Uterus (tissue), 4 donors: ENCODE measurements around the gene ALKBH8. TPM values are rescaled to one million over a fixed set of nuclear protein-coding genes. Genes with fewer than 3 reads are reported as not detected.
"Not testable (repeated sequence)": the region's sequence is repeated elsewhere in the genome, so short reads cannot be mapped to it uniquely, and the experiment has no call there.

Experiments used
- DNase-seq, 2 donors: peaks; one replicate each; pipeline ENCODE4 v3.0.0-alpha.2; 2019 to 2020
- H3K27ac ChIP-seq, 2 donors: fragments of 200-600 bp; sonication (generic); 1 replicate in 1 of 2; 2 replicates in 1 of 2; pipeline ENCODE4 v1.5.1; 2016 to 2018
- H3K27me3 ChIP-seq, 2 donors: fragments of 200-600 bp; sonication (generic); one replicate each; pipeline ENCODE4 v1.5.1; 2018 to 2019; ENCODE audit warnings: control low read depth in 1 of 2
- H3K36me3 ChIP-seq, 2 donors: fragments of 200-600 bp; sonication (generic); one replicate each; pipeline ENCODE4 v1.5.1; 2019; ENCODE audit warnings: control low read depth in 1 of 2
- H3K4me1 ChIP-seq, 2 donors: fragments of 200-600 bp; sonication (generic); one replicate each; pipeline ENCODE4 v1.5.1; 2018 to 2019; ENCODE audit warnings: control low read depth in 1 of 2
- H3K4me3 ChIP-seq, 2 donors: fragments of 200-600 bp; sonication (generic); 1 replicate in 1 of 2; 2 replicates in 1 of 2; pipeline ENCODE4 v1.5.1; 2018 to 2019; ENCODE audit warnings: mild to moderate bottlenecking in 1 of 2
- H3K9me3 ChIP-seq, 2 donors: fragments of 200-600 bp; sonication (generic); one replicate each; pipeline ENCODE4 v1.5.1; 2019; ENCODE audit warnings: control low read depth in 1 of 2
- POLR2A ChIP-seq, 2 donors: fragments of 450-650 bp; IDR thresholded peaks; one replicate each; pipeline ENCODE4 v1.6.1; 2016; ENCODE audit warnings: antibody characterized with exemption in 2 of 2, mild to moderate bottlenecking in 1 of 2, moderate library complexity in 1 of 2
- intact Hi-C: fragments of 100-400 bp; cut with DNase I; formaldehyde crosslinking; loops from one replicate; pipeline ENCODE4 v1.15.1; 2023; ENCODE audit warnings: low total_unique reads
- total RNA-seq, 4 donors: library from RNA; depleted of rRNA in 3 of 4; stranded (reverse); fragments of >200 nt in 3 of 4; gene quantifications; one replicate each; pipeline versions ENCODE4 v1.1.0 to v1.2.4, GENCODE V29; 2014 to 2023
- TF ChIP-seq, protein P1 (sequence below), 4 experiments: fragments of 200-600 bp in 2 of 4; fragments of 450-650 bp in 2 of 4; sonication (generic) in 2 of 4; IDR thresholded peaks; one replicate each; pipeline ENCODE4 v1.5.1; 2016 to 2019; ENCODE audit warnings: antibody characterized with exemption in 4 of 4, mild to moderate bottlenecking in 2 of 4, moderate library complexity in 1 of 4
- donor health status: DM: yes; HTN: yes; CAD: no.

ALKBH8 gene
- total RNA-seq, 4 donors from 2014 or later = 5.1 to 26.1 (median 7.4) TPM

DNA sequence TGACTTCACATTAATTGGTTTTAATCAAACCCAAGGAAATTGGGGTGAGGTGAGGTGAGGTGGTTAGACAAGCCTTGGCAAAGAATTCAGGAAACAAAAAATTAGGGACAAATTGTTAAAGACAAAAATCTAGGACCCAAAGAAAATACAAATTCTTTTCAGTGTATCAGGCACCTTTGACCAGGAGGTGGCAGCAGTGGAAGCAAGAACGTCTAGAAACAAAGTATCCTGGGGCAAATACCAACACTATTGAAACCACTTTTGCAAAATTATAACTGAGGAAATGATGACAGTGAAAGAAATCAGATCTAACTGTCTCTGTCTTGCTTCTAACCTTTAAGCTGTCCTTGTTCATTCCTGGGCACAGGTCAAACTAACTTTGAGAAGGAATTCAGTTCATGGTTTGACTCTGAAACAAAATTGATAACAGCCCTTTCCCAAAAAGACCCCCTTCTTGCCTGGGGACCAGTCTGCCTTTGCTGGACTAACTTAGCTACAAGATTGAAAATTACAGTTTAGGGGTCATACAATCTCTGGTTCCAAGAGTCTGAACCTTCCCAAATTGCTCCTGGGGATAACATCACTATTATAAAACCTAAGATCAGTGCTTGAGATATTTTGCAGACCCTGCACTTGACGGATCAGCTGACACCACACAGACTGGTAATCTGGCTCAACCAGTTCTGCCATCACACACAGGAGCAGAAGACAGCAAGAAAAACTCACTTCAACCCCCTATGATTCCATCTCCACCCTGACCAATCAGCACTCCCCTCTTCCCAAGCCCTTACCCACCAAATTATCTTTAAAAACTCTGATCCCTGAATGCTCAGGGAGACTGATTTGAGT is 11.2 kb upstream of the ALKBH8 start:
- H3K4me1 ChIP-seq, H3K4me3 ChIP-seq, H3K27me3 ChIP-seq, intact Hi-C loops, H3K27ac ChIP-seq, H3K36me3 ChIP-seq, H3K9me3 ChIP-seq: not testable (repeated sequence)
- peak in 1 of 2 donors; percentile 36 for DNase-seq
- TF ChIP-seq, protein P1, sequence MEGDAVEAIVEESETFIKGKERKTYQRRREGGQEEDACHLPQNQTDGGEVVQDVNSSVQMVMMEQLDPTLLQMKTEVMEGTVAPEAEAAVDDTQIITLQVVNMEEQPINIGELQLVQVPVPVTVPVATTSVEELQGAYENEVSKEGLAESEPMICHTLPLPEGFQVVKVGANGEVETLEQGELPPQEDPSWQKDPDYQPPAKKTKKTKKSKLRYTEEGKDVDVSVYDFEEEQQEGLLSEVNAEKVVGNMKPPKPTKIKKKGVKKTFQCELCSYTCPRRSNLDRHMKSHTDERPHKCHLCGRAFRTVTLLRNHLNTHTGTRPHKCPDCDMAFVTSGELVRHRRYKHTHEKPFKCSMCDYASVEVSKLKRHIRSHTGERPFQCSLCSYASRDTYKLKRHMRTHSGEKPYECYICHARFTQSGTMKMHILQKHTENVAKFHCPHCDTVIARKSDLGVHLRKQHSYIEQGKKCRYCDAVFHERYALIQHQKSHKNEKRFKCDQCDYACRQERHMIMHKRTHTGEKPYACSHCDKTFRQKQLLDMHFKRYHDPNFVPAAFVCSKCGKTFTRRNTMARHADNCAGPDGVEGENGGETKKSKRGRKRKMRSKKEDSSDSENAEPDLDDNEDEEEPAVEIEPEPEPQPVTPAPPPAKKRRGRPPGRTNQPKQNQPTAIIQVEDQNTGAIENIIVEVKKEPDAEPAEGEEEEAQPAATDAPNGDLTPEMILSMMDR (IDR thresholded peaks at IDR 0.05) = peak; percentile 56 to 67 (median 60)

DNA sequence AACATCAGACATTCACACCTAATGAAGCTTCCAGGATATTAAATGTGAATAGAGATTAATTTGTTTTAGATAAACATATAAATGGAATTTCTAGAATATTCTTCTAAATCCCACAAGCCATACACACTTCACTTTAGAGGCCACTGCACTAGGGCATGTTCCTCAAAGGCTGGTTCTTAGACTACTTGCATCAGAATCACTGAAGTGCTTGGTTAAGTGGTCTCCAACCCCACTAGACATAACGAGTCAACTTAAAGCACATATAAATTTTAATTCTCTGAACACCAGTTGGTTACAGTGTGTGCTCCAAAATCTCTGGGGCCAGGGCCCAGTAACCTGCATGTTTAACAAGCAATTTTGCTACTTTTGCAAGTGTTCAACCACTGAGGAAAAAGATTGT is 7.9 kb upstream of the ALKBH8 start:
- H3K27me3 ChIP-seq = no peaks in the 10 kb centered on the region
- intact Hi-C loops = no loop called here

DNA sequence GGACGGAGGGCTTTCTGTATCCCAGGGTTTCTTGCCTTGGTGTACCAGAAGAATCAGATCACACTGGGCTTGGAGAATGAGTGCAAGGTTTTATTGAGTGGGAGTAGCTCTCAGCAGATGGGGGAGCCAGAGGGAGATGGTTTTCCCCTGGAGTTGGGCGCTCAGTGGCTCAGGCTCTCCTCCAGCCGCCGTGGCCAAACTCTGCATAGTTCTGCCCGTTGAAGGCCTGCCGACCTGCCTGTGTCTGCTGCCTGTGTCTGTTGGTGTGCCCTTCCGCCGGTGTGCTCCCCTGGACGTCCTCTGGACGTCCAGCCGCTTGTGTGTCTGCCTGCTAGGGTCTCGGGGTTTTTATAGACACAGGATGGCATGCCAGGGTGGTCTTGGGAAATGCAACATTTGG is 4.5 kb upstream of the ALKBH8 start:
- Histone ChIP-seq H3K27ac (no peak overlapping the region), H3K27me3 (no peaks in the 10 kb centered on the region), H3K4me3 (no peak overlapping the region), H3K9me3 (no peaks in the 10 kb centered on the region), H3K36me3 (no peaks in the 10 kb centered on the region), H3K4me1 (no peaks in the 10 kb centered on the region)
- DNase-seq = no peak
- intact Hi-C loops = no loop called here
- TF ChIP-seq, protein P1 (IDR thresholded peaks at IDR 0.05) = no peak
- TF ChIP-seq POLR2A (IDR thresholded peaks at IDR 0.05) = no peak

More for the DNA sequence above, 7.9 kb upstream of the ALKBH8 start:
- Histone ChIP-seq H3K4me1 (no peaks in the 10 kb centered on the region), H3K36me3 (no peaks in the 10 kb centered on the region), H3K4me3 (no peak overlapping the region), H3K27ac (no peak overlapping the region), H3K9me3 (no peaks in the 10 kb centered on the region)
- no peak for TF ChIP-seq POLR2A (IDR thresholded peaks at IDR 0.05)
- TF ChIP-seq, protein P1 (IDR thresholded peaks at IDR 0.05) = no peak
- no peak for DNase-seq

DNA sequence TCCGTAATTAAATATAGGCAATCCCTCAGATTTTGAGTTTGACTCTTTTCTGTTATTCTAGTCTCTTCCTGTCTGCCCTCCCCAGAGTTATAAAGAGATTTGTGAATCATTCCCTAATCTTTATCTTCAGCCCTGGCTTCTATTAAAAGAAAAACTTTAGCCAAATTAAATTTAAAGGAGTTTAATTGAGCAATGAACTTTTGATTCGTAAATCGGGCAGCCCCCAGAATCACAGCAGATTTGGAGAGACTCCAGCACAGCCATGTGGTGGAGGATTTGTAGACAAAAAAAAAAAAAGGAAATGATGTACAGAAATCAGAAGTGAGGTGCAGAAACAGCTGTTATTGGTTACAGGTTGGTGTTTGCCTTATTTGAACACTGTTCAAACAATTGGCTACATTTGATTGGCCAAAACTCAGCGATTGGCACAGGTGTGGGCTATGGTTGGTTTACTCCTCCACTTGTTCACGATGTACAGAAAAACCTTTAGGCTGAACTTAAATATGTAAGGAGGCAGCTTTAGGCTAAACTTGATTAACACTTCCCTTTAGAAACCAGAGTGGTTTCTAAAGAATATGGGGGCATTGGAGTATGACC is 2.3 kb upstream of the ALKBH8 start:
- intact Hi-C loops = no loop called here
- Histone ChIP-seq H3K9me3 (no peaks in the 10 kb centered on the region), H3K27me3 (no peaks in the 10 kb centered on the region), H3K4me3 (no peak overlapping the region), H3K36me3 (no peaks in the 10 kb centered on the region), H3K27ac (no peak overlapping the region), H3K4me1 (no peaks in the 10 kb centered on the region)
- DNase-seq = no peak
- TF ChIP-seq, protein P1 (IDR thresholded peaks at IDR 0.05) = no peak
- no peak for TF ChIP-seq POLR2A (IDR thresholded peaks at IDR 0.05)

DNA sequence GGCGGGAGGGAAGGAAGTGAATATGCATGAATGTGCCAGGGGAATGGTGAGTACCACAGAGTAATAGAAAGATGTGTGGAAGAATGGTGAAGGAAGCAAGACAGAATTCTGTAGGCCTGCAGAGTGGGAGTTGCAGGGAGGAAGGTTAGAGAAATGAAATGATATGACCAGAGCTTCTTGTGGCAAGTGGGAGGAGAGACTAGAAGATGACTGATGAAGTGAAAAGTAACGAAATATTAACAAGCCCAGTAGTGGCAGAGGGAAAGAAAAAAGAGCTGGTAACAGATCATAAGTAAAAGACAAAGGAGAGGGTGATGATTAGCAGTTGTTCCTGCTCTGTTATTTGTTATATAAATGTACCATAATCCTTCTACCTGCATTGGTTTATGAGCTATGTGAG is 1.0 kb upstream of the ALKBH8 start:
- Histone ChIP-seq H3K4me3 (no peak overlapping the region), H3K36me3 (no peaks in the 10 kb centered on the region), H3K4me1 (no peaks in the 10 kb centered on the region), H3K27ac (no peak overlapping the region), H3K9me3 (no peaks in the 10 kb centered on the region), H3K27me3 (no peaks in the 10 kb centered on the region)
- TF ChIP-seq, protein P1 (IDR thresholded peaks at IDR 0.05) = no peak
- no peak for TF ChIP-seq POLR2A (IDR thresholded peaks at IDR 0.05)
- DNase-seq = no peak
- intact Hi-C loops = no loop called here

DNA sequence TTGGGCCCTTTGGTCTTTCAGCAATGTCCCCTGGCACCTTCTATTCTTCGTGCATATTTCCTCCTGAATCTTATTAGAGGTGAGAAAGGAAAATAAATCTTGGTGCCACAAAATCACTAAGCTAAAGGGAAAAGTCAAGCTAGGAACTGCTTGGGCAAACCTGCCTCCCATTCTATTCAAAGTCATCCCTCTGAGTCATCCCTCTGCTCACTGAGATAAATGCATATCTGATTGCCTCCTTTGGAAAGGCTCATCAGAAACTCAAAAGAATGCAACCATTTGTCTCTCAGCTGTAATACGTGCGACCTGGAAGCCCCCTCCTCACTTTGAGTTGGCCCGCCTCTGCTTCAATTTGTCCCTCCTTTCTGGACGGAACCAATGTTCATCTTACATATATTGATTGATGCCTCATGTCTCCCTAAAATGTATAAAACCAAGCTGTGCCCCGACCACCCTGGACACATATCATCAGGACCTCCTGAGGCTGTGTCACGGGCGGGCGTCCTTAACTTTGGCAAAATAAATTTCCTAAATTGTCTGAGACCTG is 493 bp upstream of the ALKBH8 start:
- H3K27me3 ChIP-seq, H3K4me1 ChIP-seq, intact Hi-C loops, DNase-seq, H3K36me3 ChIP-seq, H3K9me3 ChIP-seq: not testable (repeated sequence)
- peak overlapping the region; percentile 78 to 82 for H3K4me3 ChIP-seq
- peak overlapping the region; percentile 63 to 82 for H3K27ac ChIP-seq
